Stimulated activated naive CD8-positive, alpha-beta T cell treated with anti-CD3 and anti-CD28 coated beads, Interleukin-15, Interleukin-2, amounts not matched to agents 100 U/mL and 50 U/mL, for 24 hours (primary cell): ENCODE data around the gene ARHGEF17.

ENCODE experiments used
- ATAC-seq: fragments of 150-1000 bp; cut with Tn5 transposase; one replicate; pipeline ENCODE4 v1.10.0; 2021
- DNase-seq: peaks from one replicate; pipeline ENCODE4 v3.0.0; 2021

ARHGEF17 gene

DNA sequence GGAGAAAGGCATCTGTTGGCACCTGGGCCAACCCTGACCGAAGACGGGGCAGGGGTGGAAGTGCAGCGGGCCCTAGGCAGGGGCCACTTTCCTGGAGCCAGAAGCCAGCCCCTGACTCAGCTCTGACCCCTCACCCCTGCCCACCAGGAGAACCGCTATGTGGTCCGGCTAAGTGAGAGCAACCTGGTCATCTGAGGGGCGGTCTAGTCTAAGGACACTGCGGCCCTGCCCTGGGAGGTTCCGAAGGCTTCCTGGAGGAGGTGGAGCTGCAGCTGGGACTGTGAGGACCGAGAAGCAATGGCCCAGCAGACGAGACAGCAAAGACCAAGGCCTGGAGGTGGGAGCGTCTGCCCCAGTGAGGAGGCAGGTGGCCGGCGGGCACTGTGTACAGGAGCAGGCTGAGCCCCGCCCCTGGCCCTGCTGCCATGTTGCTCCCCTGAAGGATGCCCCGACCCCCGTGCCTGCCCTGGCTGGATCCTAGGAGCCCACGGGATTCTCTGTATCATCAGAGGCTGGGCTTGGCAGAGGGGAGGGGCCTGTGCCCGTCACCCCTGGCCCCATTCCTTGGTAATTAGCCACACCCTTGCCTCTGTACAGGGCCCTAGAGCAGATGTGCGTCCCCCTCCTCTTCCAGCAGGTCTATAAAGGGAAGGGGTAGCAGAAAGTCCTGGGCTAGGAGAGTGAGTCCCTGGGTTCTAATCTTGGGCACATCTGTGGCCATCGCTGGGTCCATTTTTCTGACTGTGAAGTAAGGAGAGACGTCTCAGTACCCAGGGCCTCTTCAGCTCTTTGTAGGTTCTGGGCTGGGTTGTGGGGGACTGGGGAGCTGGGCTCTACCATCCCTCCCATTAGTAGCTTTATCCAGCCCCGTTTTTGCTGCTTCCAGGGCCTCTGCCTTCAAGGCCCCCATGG, 87.5 kb downstream of the ARHGEF17 start:
- ATAC-seq, result no peak
- DNase-seq, result no peak

DNA sequence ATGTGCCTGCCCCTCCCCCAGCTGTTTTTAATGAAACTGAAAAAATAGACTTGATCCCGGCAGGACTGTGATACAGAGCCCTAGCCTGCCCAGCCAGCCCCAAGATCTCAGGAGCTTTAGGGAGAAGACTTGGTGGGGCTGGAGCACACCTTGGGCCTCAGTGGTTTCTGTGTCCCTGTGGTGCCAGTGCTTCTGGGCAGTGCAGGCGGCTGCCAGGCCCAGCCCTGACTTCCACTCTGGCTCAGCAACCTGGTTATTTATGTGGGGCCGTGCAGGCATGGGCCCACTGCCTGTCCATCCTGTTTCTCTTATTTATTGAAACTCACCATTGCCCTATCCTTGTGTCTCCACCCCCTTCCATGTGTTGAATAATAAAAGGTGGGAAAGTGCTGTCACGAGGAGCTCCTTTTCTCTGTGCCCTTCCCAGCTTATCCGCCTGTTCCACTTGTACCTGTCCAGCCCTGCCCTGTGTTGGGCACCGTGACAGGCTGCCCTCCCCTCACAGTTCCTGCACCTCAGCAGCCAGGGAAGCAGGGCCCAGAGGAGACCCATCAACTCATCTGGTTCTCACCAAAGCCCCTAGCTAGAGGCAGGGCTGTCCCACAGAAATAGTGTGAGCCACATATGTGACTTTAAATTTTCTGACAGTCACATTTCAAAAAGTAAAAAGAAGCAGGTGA, 88.3 kb downstream of the ARHGEF17 start:
- ATAC-seq (no peak), DNase-seq (no peak)

DNA sequence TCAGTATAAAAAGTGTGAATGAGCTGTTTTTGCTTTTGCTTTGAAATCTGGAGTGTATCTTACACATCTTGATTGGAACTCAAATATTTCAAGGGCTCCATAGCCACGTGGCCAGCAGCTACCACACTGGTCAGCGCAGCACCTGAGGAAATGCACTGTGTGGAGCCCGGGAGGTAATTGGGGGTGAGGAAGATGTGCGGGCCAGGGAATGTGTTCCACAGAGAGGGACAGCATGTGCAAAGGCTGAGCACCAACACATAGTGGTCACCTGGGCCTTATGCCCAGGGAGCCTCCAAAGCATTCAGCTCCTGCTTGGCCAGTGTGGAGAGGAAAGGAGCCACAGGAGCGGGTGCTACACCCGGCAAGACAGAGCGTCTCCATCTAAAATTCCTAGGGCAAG, 88.9 kb downstream of the ARHGEF17 start:
- ATAC-seq, result no peak

DNA sequence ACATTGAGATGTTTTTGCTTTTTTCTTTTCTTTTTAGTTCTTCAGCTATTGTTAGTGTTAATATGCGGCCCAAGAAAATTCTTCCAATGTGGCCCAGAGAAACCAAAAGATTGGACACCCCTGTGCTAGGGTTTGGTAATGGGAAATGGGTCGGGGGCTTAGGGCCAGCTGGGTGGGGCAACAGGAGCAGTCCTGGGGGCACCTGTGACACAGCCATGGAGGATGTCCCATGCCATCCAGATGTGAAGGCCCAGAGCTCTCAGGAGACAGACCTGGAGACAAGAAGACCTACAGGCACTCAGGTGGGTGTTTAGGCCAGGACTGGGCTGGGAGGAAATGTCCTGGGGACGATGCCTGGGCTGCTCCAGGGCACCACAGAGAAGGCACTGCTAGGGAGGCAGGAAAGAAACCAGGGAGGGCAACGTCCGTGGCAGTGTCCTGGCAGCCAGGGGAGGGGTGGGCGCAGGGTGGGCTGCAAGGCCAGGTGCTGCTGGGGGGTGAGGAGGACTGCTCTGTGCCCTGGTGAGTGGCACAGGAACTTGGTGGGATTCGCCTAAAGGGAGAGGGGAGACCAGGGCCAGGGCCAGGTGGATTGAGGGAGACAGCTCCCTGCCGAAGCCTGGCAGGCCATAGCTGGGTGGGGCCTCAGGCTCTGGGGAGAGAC, 89.5 kb downstream of the ARHGEF17 start:
- no peak for DNase-seq
- ATAC-seq, result no peak

More for the DNA sequence above, 88.9 kb downstream of the ARHGEF17 start:
- DNase-seq, result no peak

DNA sequence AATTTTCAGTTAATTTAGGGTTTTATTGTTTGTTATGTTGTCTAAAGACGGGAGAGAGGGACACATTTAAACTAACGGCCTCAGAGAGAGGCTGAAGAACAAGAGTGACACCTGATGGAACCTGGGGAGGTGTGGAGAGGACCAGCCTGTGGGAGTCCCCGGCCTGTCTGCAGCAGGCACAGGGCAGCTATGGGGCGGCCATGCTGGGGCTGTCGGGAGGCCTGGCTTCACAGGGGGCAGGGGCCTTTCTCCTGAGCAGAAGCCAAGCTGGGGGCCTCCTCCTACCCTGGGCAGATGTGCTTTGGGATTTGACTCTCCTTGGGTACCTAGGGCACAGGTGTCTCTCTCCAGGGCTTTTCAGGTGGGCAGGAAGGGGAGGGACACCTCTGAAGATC, 90.1 kb downstream of the ARHGEF17 start:
- no peak for ATAC-seq
- DNase-seq, result no peak

DNA sequence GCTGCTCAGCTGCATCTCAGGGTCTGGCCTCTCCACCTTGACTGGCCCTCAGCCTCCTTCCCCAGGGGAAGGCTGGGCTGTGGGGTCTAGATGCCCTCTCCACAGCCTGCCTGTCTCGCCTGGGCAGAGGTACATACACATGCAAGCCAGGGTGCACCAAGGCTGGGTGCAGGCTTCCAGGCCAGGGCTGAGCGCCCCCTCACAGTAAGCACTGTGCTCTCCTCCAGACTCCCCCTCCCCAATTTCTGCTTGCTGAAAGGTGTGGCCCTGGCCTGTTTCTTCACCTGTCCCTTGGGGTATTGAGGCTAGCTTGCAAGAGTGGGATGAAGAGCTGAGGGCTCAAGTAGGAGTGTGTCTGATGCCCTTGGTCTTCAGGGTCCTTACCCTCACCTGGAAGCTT, 90.6 kb downstream of the ARHGEF17 start:
- DNase-seq (no peak), ATAC-seq (no peak)

DNA sequence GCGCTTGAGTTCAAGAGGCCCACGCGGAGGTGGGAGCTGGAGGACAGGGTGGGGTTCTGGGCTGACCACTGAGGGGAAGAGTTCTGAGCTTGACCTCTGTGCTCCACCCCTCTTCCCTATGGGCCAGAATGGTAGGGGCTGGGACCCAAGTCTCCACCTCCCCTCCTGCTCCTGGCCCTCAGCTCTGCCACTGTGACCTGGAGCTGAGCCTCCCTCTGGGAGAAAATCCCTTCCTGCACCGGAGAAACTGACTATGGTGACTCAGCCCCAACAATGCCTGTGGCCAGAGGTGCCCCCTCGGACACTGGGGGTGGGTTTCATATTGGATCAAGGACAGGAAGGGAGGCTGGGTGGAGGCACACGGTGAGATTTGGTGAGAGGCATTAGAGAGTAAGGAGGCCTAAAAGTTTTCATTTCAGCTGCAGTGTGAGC, 91.1 kb downstream of the ARHGEF17 start:
- DNase-seq (no peak), ATAC-seq (no peak)

DNA sequence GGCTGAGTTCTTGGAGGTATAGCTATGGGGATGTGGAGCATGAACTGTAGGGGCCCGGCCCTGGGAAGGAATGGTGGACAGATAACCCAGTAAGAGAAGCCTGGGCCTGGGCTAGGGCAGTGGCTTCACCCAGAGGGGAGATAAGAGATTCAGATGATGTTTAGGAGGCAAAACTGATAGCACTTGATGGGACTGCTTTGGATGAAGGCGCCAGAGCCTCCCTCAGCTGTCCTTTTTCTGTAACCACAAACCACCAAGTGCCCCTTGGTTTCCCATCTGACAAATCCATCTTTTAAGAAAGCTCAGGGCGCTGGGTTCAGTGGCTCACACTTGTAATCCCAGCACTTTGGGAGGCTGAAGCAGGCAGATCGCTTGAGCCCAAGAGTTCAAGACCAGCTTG, 91.6 kb downstream of the ARHGEF17 start:
- ATAC-seq, result no peak
- DNase-seq, result no peak

DNA sequence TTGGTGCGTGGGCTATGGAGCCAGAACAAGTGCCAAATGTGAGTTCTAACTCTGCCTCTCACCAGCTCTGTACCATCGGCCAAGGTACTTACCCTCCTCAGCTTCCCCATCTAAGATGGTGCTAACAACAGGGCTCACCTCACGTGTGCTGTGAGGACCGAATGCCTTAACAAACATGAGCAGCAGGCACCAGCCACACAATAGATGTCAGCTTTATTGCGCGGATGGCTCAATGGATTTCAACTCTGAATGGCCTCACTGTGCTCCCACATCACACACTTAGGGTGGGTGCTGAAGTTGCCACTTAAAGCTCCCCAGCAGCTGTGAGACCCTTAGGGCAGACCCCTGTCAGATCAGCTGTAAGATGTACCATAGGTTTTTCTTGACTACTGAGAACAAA, 92.2 kb downstream of the ARHGEF17 start:
- DNase-seq (no peak), ATAC-seq (no peak)

DNA sequence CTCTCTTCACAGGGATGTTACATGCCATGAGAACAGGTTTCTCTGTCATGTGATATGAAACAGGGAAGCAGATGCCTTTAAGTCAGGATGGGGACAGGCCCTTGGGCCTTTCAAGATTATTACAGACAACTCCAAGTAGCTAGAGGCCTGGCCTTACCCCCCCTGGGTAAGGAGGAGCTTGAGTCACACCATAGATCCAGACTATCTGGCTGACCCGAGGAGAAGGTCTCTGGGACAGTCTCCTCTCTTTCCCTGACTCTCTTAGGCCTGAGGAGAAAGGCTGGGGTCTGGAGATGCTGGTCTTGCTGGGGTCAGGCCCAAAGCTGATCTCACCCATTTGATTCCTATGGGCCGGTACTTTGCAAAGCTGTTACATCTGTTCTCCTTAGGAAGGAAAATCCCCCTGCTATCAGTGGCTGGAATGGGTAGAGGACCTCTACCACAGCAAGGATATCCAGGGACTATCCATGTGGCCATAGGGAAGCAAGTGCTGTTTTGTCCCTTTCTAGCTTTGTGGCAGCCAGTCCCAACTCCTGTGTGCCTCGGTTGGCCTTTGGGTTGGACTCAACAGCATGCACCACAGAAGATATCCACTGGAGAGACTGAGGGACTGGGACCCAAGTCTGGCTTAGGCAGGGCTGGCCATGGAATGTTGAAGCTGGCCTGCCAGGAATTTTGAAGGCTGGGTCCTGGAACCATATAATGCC, 93.3 kb downstream of the ARHGEF17 start:
- no peak for ATAC-seq
- DNase-seq, result no peak

DNA sequence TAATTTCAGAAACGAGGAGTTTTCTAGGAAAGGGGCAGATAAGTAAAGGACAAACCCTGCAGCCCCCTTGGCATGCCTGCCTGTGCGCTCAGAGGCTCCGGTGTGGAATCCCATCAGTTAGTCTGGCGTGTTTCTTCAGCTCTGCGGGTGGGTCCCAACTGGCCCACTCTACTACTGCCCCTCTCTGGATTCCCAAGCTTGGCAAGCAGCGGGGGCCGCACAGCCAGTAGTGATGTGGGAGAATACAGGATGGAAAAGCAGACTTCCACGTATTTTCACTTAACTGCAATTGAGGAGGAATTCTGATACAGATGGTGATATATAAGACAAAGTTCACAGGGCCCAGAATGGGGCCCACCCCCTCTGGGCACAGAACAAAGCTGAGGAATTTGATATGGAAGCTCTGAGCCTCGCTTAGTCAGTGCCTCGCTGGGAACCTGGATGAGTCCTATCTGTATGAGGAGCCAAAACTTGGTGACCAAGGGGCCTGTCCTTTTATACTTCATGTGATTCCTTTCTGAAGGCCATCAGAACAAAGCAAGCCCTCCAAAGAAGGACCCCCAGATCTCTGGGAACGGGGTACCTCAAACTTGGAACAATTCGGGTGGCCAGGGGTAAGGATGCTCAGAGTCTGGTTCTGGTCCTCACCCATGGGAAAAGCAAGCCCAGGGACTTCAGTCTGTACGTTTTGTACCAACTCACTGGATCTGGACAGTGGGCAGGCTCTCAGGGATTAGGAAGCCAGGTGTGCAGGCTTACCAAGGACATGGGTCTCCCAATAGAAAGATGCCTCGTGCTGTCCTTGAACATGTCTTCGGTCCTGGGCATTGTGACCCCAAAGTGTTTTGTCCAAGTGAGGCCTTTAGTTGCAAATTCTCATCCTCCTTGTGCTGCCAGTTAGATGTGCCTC, 94.1 kb downstream of the ARHGEF17 start:
- DNase-seq (no peak), ATAC-seq (no peak)

DNA sequence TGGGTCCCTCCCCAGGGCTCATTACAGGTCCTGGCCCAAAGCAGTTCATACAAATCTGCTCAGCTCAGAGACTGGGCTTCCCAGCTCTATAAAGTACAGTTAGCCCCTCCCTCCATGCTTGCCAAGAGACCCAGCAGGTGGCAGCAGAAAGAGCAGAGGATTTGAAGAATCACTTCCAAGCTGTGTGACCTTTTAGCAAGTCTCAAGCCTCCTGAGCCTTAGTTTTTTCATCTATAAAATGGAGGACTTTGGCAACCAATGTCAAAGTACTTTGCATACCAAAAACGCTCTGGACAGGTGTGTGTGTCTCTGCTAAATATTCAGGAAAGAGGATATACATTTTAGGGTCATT, 94.7 kb downstream of the ARHGEF17 start:
- DNase-seq (no peak), ATAC-seq (no peak)

DNA sequence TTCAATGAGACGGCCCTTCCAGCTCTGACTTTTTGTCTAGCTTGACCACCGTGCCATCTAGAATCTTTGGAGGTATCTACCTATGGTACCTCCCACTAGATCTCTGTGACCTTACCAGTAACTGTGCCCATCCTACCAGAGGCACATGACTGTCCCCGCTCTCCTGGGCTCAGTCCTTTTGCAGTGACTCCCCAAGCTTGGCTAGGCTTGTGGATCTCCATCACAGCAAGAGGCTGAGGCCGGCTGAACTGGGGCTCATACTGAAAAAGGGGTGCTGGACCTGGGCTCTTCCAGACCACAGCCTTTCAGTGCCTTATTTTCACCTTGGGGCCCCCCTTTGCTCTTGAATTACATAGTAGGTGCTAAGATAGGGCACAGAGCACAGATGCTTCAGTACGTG, 95.5 kb downstream of the ARHGEF17 start:
- DNase-seq (no peak), ATAC-seq (no peak)

DNA sequence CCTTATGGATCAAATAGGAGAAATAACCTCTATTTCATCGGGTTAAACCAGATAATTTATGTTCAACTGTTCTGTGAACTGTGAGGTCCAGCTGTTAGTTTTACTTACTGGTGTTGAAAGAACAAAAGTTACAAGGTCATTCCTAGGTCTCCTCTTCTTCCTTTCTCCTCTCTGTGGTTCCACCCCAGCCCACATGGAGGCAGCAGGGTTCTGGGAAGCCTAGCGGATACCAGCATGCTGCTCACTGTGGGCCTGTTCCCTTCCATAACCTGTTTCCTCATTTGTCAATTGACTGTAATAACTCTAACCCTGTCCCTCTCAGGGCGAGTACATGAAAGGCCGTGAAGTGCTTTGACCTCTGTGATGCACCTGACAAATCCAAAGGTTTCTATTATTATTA, 96.0 kb downstream of the ARHGEF17 start:
- no peak for ATAC-seq
- DNase-seq, result no peak

DNA sequence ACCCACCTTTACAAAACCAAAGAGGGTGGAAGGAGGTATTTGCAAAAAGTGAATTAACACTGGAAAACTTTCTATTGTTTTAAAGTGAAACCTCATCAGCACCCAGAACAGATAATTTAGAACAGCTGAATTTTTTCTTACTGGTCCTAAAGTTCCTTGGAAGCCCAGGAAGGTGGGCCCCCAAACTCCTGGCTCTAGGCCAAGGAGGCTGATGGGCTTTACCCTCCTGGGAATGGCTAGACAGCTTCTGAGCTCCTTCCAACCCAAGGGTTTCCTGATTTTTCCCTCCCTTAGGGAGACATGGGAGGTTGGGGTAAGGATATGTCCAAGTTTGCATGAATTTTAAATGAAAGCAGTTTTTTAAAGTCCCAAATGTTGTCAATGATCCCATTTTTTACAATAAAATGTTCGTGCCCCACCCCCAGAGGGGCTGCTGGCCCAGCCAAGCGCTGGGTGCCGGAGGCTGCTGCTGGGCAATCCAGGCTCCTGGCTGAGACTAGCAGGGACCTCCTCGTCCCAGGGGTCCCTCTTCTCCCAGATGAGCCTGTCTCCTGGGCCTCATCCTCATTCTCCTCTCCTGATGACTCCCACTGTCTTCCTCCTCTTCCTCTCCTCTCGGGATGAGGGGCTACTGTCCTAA, 96.5 kb downstream of the ARHGEF17 start:
- DNase-seq, result no peak
- no peak for ATAC-seq

DNA sequence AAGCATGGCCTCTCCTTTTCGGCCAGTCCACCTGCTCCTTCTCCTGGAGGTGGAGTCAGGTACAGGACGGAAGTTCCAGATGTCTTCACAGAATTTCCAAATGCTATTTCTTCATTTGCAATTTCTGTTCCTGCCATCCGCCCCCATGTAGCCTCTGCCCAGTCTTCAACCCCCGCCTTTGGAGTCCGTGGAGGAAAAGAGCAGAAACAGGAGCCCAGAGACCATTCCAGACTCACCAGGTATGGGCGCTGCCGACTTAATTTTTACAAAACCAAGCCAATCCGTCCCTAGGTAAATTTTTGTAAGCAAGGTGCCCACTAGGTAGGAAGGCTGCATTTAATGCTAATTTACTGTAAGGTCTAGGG, 97.1 kb downstream of the ARHGEF17 start:
- no peak for ATAC-seq
- DNase-seq, result no peak

DNA sequence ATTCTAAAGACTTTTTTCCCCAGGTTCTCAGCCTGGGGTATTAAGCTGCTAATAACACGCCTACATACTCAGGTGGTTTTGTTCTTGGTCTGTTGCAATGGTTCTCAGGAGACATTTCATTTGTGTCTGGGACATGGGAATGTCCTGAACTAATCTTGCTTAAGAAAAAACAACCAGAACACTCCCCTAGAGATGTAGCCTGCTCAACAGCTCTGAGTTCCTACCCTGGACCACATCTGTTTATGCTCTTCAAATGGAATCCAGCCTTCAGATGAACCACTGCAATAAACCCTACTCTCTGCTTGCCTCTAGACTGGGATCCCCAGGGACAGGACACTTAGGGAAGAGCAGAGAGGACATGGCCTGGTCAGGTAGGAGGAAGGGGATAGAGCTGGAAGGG, 98.1 kb downstream of the ARHGEF17 start:
- no peak for ATAC-seq
- no peak for DNase-seq

DNA sequence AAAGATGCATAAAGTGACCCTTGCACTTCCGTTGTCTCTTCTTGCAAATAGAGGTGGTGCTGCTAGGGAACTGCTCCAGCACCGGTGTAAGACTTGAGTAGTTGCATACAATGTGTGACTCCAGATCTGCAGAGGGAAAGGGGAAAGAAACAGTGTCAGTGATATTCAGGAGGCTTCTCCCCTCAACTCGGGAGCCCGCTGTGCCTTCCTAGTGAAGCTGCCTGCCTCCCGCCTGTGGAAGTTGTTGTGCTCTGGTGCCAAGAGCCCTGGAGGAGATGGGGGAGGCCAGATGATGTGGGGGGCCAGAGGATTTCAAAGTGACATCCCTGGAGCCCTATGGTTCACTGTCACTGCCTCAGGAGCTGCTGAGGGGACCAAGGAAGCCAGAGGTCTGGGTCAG, 98.5 kb downstream of the ARHGEF17 start:
- no peak for DNase-seq
- no peak for ATAC-seq

DNA sequence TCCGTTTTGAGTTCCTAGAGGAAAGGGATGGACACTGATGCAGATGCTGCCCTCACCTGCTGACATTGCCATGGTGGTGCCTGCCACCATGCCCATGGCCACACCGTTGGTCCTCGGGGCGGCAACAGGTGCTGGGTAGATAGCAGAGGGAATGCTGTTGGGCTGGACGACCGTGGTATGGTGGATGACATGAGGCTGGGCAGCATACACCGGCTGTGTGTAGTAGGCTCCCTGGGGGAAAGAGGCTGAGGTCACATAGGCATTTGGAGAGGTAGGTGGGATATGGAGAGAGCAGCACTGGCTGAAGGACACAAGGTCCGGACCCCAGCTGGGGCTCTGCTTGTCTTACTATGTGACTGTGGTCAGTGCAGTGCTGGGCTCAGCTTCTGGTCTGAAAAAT, 101.4 kb downstream of the ARHGEF17 start:
- DNase-seq (no peak), ATAC-seq (no peak)

DNA sequence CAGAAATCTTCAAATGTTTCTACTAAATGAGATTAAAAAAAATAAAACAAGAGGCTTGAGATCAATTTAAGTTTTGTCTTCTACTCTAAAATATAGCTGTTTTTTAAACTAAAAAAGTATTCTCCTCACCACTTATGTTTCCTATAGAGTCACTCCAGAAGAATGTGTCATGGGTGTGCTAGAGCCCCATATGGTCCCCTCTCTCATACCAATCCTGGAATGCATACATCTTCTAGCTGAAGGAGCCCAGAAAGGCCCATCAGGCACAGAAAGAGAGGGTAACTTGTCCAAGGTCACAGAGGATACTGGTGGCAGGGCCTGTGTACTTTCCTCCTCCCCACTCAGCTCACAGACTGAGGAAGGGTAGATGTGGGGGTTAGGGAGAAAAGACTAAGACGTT, 102.6 kb downstream of the ARHGEF17 start:
- ATAC-seq (no peak), DNase-seq (no peak)

DNA sequence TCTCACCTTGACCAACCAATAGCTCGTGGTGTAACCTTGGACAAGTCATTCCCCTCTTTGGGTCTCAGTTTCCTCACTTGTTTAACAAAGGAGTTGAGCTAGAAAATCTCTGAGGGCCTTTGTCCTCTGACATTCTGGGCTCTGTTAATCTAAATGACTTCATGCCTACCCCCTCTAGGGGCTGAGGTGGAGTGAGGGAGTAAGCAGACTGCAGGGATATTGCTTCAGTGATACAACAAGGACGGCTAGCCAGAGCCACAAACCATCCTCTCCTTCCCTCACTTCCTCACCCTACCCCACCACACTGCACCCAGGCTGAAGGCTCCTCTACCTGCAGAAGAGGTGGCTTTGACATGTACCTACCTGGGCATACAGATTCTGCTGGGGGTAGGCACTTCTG, 103.0 kb downstream of the ARHGEF17 start:
- ATAC-seq (no peak), DNase-seq (no peak)
